UCSD-AML1 (cell line): ENCODE data around the gene GSTM4.
A peak's percentile ranks its signal among the peaks of the same experiment; 100 is the strongest.

Experiments used
- DNase-seq: peaks from one replicate; lab custom pipeline; 2025; ENCODE audit not compliant: unreplicated experiment; lab: John Stamatoyannopoulos, UW

Gene GSTM4

GRCh38 chr1:109655615-109656519 lies at the start of gene GSTM4:
Gene GSTM4, plus strand, starts transcription at chr1:109656099. Its CDS starts 291 bp downstream, at chr1:109656390.
- DNase-seq = peak; percentile 72

DNA sequence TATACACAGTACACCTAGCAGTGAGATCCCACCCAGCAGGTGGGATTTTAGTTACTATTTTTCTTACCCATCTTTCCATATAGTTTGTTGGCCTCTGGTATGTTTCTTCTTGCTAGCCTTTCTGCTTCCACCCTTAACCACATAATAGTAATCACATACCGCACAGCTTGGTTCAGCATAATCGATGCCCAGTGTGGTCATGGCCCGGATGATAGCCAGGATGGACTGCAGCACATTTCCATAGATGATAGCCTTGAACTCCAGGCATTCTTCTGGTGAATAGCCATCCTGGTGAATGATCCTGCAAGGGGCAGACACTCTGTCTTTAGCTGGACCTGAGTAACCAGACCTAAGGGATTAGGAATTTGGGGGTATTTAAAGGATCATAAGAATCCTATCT lies 46.0 kb upstream of the GSTM4 start:
- no peak for DNase-seq

DNA sequence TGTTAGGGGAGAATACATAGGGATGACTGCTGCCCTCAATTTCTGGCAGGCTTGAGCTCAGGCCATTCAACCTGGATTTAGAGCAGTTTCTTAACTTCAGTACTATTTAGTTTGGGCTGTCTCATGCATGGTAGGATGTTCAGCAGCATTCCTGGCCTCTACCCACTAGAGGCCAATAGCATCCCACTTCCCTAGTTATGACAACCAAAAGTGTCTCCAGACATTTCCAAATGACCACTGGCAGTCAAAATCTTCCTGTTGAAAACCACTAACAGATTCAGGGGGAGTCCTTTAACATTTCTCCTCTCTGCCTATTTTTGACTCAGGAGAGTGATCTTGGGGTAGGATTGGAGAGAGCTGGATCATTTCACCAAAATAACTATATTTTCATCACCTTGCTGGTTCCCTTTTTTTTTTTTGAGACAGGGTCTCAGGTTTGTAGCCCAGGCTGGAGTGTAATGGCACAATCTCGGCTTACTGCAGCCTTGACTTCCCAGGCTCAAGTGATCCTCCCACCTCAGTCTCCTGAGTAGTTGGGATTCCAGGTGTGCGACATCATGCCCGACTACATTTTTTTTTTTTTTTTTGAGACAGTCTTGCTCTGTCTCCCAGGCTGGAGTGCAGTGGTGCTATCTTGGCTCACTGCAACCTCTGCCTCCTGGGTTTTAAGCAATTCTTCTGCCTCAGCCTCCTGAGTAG lies 45.1 kb upstream of the GSTM4 start:
- DNase-seq = no peak

- no peak for DNase-seq
Observed at GRCh38 chr1:109611308-109611990, 44.5 kb upstream of the GSTM4 start.

DNA sequence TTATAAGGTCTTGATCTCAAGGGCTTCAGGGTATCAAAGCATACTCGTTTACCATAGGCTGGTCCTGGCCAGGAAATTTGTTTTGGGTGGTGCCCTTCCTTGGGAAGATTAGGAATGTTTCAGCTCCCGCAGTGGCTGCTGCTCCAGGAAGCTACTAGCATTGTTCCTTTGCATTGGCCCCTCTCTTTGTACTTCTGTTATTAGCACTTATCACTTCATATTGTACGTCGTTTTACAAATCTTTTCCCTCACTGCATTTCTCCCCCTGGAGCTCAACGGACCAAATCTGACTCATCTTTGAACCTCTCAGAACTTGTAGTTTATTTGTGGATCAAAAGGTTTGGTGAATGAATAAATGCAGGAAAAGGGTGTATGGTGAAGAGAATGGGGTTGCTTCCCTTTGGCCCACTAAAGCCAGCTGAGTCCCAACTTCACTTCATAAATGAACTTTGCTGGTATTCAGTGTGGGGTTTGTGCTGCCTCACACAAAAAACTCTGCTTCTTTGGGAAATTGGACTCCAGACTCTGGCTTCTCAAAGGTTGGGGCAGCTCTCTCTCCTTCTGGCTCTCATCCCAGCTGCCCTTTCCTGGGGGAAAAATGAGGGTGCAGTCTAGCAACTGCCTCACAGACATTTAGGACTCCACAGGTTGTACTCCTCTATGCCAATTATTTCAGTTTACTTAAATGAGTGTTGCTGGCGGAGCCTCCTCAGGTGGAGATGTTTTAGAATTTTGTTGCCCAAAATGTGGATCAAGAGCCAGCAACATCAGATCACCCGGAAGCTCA lies 42.3 kb upstream of the GSTM4 start:
- no peak for DNase-seq

GRCh38 chr1:109615879-109616278 lies 40.0 kb upstream of the GSTM4 start:
- DNase-seq = peak; percentile 61

- no peak for DNase-seq
Observed at GRCh38 chr1:109616391-109616790, 39.5 kb upstream of the GSTM4 start.

DNA sequence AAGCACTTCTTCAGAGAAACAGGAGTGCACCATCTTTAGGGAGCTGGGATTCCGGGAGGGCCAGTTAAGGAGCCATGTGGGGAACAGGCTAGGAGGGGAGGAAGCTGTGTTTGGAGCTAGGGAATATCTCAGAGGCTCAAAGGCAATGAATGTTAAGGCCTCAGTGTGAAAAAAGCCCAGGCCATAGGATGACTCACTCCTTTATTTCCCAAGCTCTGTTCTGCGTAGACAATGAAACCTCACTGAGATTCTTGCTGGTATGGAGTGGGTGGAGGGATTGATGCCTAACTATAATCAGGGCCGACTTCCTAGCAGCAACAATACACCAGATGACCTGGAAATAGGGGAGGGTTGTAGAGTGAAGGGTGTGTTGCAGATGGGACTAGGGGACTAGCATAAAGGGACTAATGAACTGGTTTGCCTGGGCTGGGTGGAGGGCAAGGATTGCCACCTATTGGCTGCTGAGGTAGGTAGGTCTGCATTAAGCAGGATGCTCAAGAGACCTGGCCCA lies 38.6 kb upstream of the GSTM4 start:
- no peak for DNase-seq

DNA sequence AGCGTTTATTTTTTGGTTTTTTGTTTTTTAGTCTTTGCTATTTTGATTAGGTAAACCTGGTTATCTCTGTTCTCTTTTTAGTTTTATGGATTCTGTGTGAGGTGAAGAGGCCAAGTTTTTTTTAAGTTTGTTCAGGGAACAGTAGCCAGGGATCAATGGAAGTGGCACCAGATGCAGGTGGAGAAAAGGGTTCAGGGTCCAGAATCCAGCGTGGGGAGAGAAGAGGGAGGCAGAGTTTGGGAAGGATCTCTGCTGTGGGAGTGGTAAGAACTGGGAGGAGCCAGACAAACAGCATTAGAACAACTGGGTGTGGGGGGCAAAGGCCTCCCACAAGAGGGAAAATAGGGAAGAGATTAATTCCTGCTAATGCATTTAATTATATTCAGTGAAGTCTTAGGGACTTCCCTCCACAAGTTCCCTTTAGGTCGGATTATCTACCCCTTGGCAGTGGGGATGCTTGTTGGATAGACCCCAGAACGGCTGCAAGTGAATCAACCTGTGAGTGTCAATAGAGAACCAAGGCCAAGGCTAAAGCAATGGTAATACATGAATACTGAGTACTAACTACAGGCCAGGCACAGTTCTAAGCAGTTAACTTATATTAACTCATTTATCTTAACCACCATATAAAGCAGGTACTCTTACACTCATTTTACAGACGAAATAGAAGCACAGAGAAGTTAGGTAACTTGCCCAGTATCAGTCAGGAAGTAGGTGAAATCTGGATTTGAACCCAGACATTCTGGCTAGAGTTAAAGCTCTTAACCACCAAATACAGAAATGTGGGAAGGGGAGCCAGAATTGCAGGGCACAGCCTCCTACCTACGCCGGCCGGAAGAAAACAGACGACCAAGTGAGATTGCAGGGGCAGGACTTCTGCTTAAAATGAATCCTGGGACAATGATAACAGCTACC lies 37.0 kb upstream of the GSTM4 start:
- DNase-seq = no peak

DNA sequence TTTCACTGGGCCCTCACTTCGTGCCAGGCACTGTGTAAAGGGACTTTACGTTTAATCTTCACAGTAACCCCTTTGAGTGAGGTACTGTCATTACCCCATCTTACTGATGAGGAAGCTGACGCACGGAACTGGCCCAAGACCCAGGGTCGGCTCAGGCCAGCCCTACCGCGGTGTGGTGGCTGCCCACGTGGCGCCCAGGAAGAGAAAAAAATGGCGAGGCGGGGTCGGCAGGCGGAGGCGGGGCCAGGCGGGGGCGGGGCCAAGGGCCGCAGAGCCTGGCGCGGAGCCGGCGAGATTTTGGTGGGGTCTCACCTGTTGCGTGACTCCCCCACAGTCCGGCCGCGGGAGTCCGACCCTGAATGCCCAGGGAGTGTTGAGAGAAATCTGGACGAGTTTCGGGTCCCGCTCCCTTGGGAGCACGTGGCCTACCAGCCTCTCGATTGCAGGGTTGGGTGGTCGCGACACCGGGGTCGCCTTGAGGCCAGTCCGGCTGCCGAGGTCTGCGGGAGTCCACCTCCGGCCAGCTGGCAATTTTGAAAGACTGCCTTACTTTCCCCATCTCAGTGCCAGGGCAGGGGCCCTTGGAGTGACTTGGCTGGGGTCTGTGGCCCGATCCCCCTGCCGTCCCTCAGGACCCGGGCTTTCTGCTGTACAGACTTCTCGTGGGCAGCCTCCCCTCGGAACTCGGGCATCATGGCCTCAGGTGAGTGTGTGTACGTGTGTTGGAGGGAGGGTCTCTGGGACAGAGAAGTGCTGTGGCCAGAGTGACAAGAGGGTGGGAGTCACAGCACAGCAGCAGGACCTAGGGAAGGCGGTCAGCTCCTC lies 36.1 kb upstream of the GSTM4 start, which contains the start of the genes AMPD2 and GNAT2:
Gene AMPD2 (plus strand): TSS at position 262 of the 825 bp plus-strand sequence. CDS start 1,339 bp downstream, outside the sequence.
Gene GNAT2 (minus strand): TSS at position 41 of the 825 bp plus-strand sequence. CDS start 6,746 bp downstream, outside the sequence.
- peak; percentile 81 for DNase-seq

- DNase-seq = no peak
Observed at GRCh38 chr1:109620401-109620791, 35.5 kb upstream of the GSTM4 start.

GRCh38 chr1:109620841-109621286 lies 35.0 kb upstream of the GSTM4 start:
- peak; percentile 95 for DNase-seq

DNA sequence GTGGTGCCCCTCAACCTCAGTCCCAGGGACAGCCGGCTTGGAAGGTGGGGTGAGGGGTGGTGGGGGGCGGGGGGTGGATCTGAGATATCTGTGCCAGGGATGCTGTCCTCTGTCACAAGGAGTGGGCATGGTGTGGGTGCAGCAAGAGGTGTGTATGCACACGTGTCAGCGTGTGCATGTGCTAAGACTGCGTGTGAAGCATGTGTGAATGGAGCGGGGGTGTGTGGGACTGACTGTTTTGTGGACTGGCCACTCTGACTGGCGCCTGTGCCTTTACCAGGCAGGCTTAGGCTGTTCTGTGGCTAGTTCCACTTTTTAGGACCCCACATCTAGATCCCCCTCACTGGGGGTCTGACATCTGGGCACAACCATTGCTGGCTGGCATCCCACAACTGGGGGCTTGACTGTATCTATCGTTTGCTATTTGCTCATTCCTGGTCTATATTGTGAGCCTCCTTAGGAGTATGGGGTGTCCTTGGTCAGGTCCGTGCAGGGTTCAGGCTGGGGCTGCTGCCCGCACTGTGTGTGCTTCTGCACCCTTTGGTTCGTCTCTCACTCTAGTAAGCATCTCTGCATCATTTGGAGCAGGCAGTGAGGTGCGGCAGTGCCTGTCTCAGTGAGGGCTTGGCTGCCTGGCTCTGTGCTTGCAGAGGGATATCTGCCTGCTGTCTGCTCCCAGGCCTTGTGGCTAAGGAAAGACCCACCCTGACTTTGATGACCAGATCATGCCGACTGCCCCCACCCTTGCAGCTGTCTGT lies 34.3 kb upstream of the GSTM4 start:
- DNase-seq = no peak

GRCh38 chr1:109622137-109622892 lies 33.6 kb upstream of the GSTM4 start:
- DNase-seq = no peak

DNA sequence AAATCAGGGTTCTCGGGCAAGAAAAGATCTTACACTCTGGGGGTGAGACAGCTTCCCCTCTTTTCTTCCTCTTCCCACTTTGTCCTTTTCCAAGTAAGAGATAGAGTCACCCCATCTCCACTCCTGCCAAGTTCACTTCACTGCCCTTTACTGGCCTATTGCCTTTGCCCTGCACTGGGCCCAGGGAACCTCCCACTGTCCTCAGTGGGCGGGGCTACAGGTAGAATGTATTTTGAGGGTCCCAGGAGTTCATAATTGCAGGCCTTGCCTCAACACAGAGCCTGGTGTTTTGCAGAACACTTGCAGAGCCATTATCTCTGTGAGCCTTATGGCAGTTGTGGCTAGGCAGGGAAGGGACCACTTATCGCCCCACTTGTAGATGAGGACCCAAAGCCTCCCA lies 33.0 kb upstream of the GSTM4 start:
- DNase-seq = no peak

GRCh38 chr1:109623601-109624161 lies 32.2 kb upstream of the GSTM4 start:
- no peak for DNase-seq
